ENCODE data around the gene NPAS2.

Gene NPAS2

GRCh38 chr2:100962366-100963025 lies 142.6 kb downstream of the NPAS2 start:
- H3K27ac ChIP-seq (ENCODE audit: poor library complexity, severe bottlenecking), result no peak overlapping the region
- ATAC-seq (ENCODE audit: low read depth) (no peak), DNase-seq (ENCODE audit: low spot score) (no peak)
- no peaks in the 10 kb centered on the region for H3K27me3 ChIP-seq (ENCODE audit: insufficient read depth, poor library complexity, severe bottlenecking)
- H3K36me3 ChIP-seq (ENCODE audit: low read depth), result peaks cover 3% of the 10 kb centered on the region; the same call in 1 of the 2 replicates
- H3K9me3 ChIP-seq (ENCODE audit: severe bottlenecking), result no peaks in the 10 kb centered on the region
- TF ChIP-seq CTCF (IDR thresholded peaks at IDR 0.05; ENCODE audit: poor library complexity, severe bottlenecking), result no peak
- H3K4me3 ChIP-seq (ENCODE audit: severe bottlenecking), result no peak overlapping the region
- no peaks in the 10 kb centered on the region for H3K4me1 ChIP-seq (ENCODE audit: insufficient read depth, poor library complexity, severe bottlenecking)

- Histone ChIP-seq H3K4me3 (ENCODE audit: severe bottlenecking) (no peak overlapping the region), H3K9me3 (ENCODE audit: severe bottlenecking) (no peaks in the 10 kb centered on the region), H3K4me1 (ENCODE audit: insufficient read depth, poor library complexity, severe bottlenecking) (no peaks in the 10 kb centered on the region), H3K36me3 (ENCODE audit: low read depth) (peaks cover 3% of the 10 kb centered on the region; the same call in 1 of the 2 replicates), H3K27me3 (ENCODE audit: insufficient read depth, poor library complexity, severe bottlenecking) (no peaks in the 10 kb centered on the region), H3K27ac (ENCODE audit: poor library complexity, severe bottlenecking) (no peak overlapping the region)
- DNase-seq (ENCODE audit: low spot score) (no peak), ATAC-seq (ENCODE audit: low read depth) (no peak)
- no peak for TF ChIP-seq CTCF (IDR thresholded peaks at IDR 0.05; ENCODE audit: poor library complexity, severe bottlenecking)
Observed at GRCh38 chr2:100963026-100963375, 143.1 kb downstream of the NPAS2 start.

GRCh38 chr2:100964222-100964621 lies 144.3 kb downstream of the NPAS2 start:
- H3K27me3 ChIP-seq (ENCODE audit: insufficient read depth, poor library complexity, severe bottlenecking), result no peaks in the 10 kb centered on the region
- no peak for TF ChIP-seq CTCF (IDR thresholded peaks at IDR 0.05; ENCODE audit: poor library complexity, severe bottlenecking)
- ATAC-seq (ENCODE audit: low read depth) (no peak), DNase-seq (ENCODE audit: low spot score) (no peak)
- H3K4me3 ChIP-seq (ENCODE audit: severe bottlenecking), result no peak overlapping the region
- H3K4me1 ChIP-seq (ENCODE audit: insufficient read depth, poor library complexity, severe bottlenecking), result no peaks in the 10 kb centered on the region
- peaks cover 10% of the 10 kb centered on the region for H3K36me3 ChIP-seq (ENCODE audit: low read depth)
- no peak overlapping the region for H3K27ac ChIP-seq (ENCODE audit: poor library complexity, severe bottlenecking)
- no peaks in the 10 kb centered on the region for H3K9me3 ChIP-seq (ENCODE audit: severe bottlenecking)

GRCh38 chr2:100964681-100965169 lies 144.8 kb downstream of the NPAS2 start:
- DNase-seq (ENCODE audit: low spot score), result no peak
- Histone ChIP-seq H3K9me3 (ENCODE audit: severe bottlenecking) (no peaks in the 10 kb centered on the region), H3K27ac (ENCODE audit: poor library complexity, severe bottlenecking) (no peak overlapping the region), H3K36me3 (ENCODE audit: low read depth) (peaks cover 10% of the 10 kb centered on the region), H3K27me3 (ENCODE audit: insufficient read depth, poor library complexity, severe bottlenecking) (no peaks in the 10 kb centered on the region), H3K4me1 (ENCODE audit: insufficient read depth, poor library complexity, severe bottlenecking) (no peaks in the 10 kb centered on the region), H3K4me3 (ENCODE audit: severe bottlenecking) (no peak overlapping the region)
- no peak for TF ChIP-seq CTCF (IDR thresholded peaks at IDR 0.05; ENCODE audit: poor library complexity, severe bottlenecking)
- no peak for ATAC-seq (ENCODE audit: low read depth)

- no peak overlapping the region for H3K4me3 ChIP-seq (ENCODE audit: severe bottlenecking)
- H3K27me3 ChIP-seq (ENCODE audit: insufficient read depth, poor library complexity, severe bottlenecking), result no peaks in the 10 kb centered on the region
- peaks cover 10% of the 10 kb centered on the region for H3K36me3 ChIP-seq (ENCODE audit: low read depth)
- H3K27ac ChIP-seq (ENCODE audit: poor library complexity, severe bottlenecking), result no peak overlapping the region
- ATAC-seq (ENCODE audit: low read depth) (no peak), DNase-seq (ENCODE audit: low spot score) (no peak)
- no peaks in the 10 kb centered on the region for H3K9me3 ChIP-seq (ENCODE audit: severe bottlenecking)
- H3K4me1 ChIP-seq (ENCODE audit: insufficient read depth, poor library complexity, severe bottlenecking), result no peaks in the 10 kb centered on the region
- TF ChIP-seq CTCF (IDR thresholded peaks at IDR 0.05; ENCODE audit: poor library complexity, severe bottlenecking), result no peak
Observed at GRCh38 chr2:100965596-100965995, 145.7 kb downstream of the NPAS2 start.
